ENCODE results near the gene ANKH.

DNA sequence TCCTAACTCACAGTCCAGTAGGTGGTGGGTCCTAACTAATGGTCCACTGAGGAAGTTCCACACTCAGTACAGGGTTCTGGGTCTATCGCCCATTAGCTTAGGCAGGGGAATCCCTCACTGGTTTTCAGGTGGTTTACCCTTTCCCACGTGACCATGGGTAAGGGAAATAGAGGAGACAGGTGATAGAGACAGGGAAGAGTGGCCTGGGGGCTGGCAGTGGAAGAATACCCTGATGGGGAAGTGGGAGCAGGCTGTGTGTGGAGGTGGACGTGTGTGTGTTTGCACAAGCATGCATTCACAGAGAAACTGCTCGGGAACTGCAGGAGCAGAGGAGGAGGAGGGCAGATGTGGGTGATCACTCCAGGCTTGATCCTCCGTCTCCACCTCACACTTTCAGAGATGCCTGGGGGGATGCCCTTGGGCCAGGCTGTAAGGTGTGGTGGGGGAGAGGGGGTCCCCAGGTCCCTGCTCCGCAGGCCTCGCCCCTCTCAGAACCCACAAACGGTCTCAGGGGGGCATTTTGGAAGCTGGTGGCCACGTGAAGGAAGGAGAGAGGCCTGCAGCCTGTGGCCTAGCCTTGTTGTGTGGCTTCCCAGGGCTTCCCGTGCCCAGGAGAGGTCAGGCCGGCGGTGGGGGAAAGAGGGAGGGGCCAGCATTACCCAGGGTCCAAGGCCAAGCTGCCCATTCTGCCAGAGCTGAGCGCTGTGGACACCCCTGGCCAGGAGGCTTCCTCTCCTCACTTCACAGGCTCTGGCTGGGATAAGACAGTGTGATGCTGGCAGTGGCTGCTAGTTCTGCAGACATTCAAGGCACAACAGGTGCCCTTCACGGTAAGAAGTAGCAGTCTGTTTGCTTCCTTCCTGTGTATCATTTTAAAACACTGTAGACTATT lies 127.0 kb downstream of the ANKH start:
- TF ChIP-seq, protein P1, sequence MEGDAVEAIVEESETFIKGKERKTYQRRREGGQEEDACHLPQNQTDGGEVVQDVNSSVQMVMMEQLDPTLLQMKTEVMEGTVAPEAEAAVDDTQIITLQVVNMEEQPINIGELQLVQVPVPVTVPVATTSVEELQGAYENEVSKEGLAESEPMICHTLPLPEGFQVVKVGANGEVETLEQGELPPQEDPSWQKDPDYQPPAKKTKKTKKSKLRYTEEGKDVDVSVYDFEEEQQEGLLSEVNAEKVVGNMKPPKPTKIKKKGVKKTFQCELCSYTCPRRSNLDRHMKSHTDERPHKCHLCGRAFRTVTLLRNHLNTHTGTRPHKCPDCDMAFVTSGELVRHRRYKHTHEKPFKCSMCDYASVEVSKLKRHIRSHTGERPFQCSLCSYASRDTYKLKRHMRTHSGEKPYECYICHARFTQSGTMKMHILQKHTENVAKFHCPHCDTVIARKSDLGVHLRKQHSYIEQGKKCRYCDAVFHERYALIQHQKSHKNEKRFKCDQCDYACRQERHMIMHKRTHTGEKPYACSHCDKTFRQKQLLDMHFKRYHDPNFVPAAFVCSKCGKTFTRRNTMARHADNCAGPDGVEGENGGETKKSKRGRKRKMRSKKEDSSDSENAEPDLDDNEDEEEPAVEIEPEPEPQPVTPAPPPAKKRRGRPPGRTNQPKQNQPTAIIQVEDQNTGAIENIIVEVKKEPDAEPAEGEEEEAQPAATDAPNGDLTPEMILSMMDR (IDR thresholded peaks at IDR 0.05 in 8 of 11, conservative IDR thresholded peaks at IDR 0.05 in 3 of 11): no peak
- TF ChIP-seq POLR2AphosphoS5 (IDR thresholded peaks at IDR 0.05) (peak in 1 of 3 donors; percentile 22), POLR2A (IDR thresholded peaks at IDR 0.05) (no peak)
